NB4 (cell line): Measurements from ENCODE around the gene LRRC55.
A peak's percentile ranks its signal among the peaks of the same experiment; 100 is the strongest.

Experiments
- DNase-seq: peaks from one replicate; pipeline ENCODE4 v3.0.0; 2010; ENCODE audit warnings: low read depth
- H3K4me3 ChIP-seq: one replicate; pipeline ENCODE4 v1.5.1; 2011; ENCODE audit warnings: mild to moderate bottlenecking, low read depth, low read length, moderate library complexity
- CTCF ChIP-seq: IDR thresholded peaks from one replicate; pipeline ENCODE4 v1.5.1; 2012; ENCODE audit warnings: low read depth, low read length
- MAX ChIP-seq: IDR thresholded peaks from 2 replicates; pipeline ENCODE4 v1.6.1; 2011; ENCODE audit warnings: low read depth, low read length
- MYC ChIP-seq: IDR thresholded peaks from 2 replicates; pipeline ENCODE4 v1.6.1; 2011; ENCODE audit warnings: low read depth, low read length
- POLR2A ChIP-seq: IDR thresholded peaks from 2 replicates; pipeline ENCODE4 v1.6.1; 2011; ENCODE audit warnings: mild to moderate bottlenecking; ENCODE audit not compliant: insufficient read length; ENCODE audit errors: extremely low read depth

The LRRC55 gene

DNA sequence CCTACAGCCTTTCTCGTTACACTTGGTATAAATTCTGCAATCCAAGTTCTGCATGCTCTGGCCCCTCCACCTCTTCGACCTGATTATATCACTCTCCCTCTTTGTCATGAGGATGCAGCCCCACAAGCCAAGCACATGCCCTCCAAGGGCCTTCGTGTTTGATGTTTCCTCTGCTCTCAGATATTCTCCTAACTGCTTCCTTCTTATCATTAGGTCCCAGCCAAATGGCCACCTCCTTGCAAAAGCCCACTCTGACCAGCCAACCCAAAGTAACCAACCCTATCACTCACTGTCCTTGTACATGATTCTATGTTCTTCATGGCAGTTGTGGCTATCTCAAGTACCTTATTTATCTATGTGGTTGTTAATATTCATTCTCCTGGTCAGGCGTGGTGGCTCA, 38.3 kb upstream of the LRRC55 start:
- TF ChIP-seq MYC (no peak), MAX (no peak), POLR2A (no peak), CTCF (no peak)
- no peak for DNase-seq

DNA sequence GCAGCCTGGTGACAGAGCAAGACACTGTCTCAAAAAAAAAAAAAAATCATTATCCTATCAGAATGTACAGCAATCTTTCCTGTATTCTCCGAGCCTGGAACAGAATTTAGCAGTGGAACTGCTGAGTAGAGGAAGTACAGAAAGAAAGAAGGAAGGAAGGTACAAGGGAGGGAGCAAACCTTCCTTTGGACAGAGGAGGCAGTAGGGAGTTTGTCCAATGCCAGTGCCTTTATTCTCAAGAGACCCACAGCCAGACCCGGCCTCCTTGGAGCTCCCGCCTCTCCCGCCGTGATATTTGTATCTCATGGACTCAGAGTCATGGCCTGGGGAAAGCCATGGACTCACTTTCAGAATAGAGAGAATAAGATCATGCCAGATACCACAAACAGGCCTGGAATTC, 37.7 kb upstream of the LRRC55 start:
- H3K4me3 ChIP-seq = no peak overlapping the region
- TF ChIP-seq MAX = no peak
- TF ChIP-seq MYC = no peak
- no peak for TF ChIP-seq POLR2A
- no peak for TF ChIP-seq CTCF
- DNase-seq = peak; percentile 11

More for the DNA sequence above, 38.3 kb upstream of the LRRC55 start:
- no peak overlapping the region for H3K4me3 ChIP-seq

DNA sequence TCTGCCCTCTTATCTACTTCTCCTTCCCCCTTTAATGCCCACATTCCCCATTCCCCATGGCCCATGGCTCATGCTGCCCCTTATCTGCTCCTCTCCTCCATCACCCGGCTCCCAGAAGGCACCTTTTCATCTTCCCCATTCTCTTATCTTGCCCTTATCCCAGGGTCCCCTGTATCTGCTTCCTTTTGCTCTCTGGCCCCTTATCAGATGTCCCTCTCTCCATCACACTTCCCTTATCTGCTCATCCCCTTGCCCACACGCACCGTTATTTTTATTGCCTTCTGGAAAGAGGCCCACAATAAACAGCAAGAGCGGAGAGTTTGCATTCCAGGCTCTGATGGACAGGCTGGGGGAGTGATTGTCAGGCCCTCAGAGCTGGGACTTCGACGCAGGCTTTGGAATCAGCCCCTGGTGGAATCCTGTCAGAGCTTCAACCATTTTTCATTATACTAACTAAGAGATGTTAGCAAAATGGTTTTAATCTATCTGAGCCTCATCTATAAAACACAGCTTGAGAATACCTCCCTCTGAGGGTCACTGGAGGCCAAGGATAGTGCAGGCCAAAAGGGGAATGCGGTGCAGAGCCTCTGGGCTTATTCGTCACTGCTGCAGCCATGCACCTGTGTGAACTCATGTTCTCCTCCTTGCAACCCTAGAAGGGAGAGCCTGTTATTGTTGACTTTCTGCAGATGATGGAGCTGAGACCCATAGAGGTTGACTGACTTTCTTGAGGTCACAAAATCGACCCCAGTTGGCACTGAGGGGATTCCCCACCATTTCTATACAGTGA, 37.0 kb upstream of the LRRC55 start:
- no peak for TF ChIP-seq CTCF
- no peak for TF ChIP-seq MYC
- TF ChIP-seq MAX = no peak
- no peak for TF ChIP-seq POLR2A
- no peak overlapping the region for H3K4me3 ChIP-seq
- no peak for DNase-seq

DNA sequence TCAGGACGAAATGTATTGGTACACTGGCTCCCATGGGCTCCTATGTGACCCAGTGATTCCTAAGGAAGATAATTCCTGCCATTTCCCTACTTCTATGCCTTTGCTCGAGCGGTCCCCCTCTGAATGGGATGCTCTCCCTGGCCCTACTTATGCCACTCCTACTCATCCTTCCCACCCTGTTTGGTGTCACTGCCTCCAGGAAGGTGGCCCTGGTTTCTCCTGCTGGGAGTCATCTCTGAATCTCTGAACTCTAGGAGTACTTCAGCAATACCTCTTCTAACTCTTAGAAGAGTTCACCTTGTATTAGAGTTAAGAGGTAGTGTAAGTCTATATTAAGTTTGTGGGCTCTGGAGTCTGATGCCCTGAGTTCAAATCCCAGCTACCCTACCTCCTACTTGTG, 35.5 kb upstream of the LRRC55 start:
- DNase-seq = no peak
- no peak overlapping the region for H3K4me3 ChIP-seq
- TF ChIP-seq CTCF = no peak
- TF ChIP-seq MYC = no peak
- no peak for TF ChIP-seq POLR2A
- TF ChIP-seq MAX = no peak

DNA sequence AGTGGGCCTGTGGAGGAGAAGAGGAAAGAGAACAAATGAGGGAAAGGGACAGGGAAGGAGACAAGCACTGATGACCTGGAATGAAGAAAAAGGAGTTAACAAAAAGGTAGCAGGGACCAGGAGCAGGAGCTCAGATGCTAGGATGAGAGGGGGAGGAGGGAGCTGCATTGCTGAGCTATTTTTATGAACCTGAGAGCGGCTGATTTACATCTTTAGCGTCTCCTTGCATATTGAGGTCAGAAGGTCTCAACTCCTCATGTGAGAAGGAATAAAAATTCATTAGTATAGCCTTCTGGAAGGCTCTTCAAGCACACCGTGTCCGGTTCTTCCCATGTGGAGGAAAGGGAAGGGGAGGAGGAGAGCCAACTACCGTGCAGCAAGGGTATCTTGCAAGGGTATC, 33.1 kb upstream of the LRRC55 start:
- TF ChIP-seq MAX (no peak), MYC (no peak), CTCF (no peak), POLR2A (no peak)
- H3K4me3 ChIP-seq = no peak overlapping the region
- no peak for DNase-seq

- H3K4me3 ChIP-seq = no peak overlapping the region
- no peak for TF ChIP-seq CTCF
- TF ChIP-seq POLR2A = no peak
- no peak for TF ChIP-seq MAX
- no peak for TF ChIP-seq MYC
- no peak for DNase-seq
Observed at GRCh38 chr11:57150454-57150917, 31.3 kb upstream of the LRRC55 start.
